Smooth muscle cell (in vitro differentiated cells): Measurements from ENCODE around the gene SCNN1A. TPM values are rescaled to one million over a fixed set of nuclear protein-coding genes. Genes with fewer than 3 reads are reported as not detected.

Experiments
- DNase-seq: peaks from one replicate; lab custom pipeline; 2025; ENCODE audit not compliant: unreplicated experiment; lab: John Stamatoyannopoulos, UW
- H2AFZ ChIP-seq: fragments of 200-600 bp; sonication (generic); 2 replicates; pipeline ENCODE4 v1.6.0; 2016; ENCODE audit warnings: antibody characterized with exemption, low read depth, mild to moderate bottlenecking
- H3F3A ChIP-seq: fragments of 200-600 bp; sonication (generic); 2 replicates; pipeline ENCODE4 v1.6.0; 2017; ENCODE audit warnings: antibody characterized with exemption, low read depth
- H3K27ac ChIP-seq: fragments of 200-600 bp; sonication (generic); 2 replicates; pipeline ENCODE4 v1.5.1; 2016; ENCODE audit warnings: low read depth, mild to moderate bottlenecking
- H3K27me3 ChIP-seq: fragments of 200-600 bp; sonication (generic); 2 replicates; pipeline ENCODE4 v1.6.1; 2016; ENCODE audit warnings: low read depth, mild to moderate bottlenecking
- H3K36me3 ChIP-seq: fragments of 200-600 bp; sonication (generic); 2 replicates; pipeline ENCODE4 v1.5.1; 2016; ENCODE audit warnings: low read depth
- H3K4me1 ChIP-seq: fragments of 200-600 bp; sonication (generic); 2 replicates; pipeline ENCODE4 v1.5.1; 2016; ENCODE audit warnings: low read depth
- H3K4me2 ChIP-seq: fragments of 200-600 bp; sonication (generic); 2 replicates; pipeline ENCODE4 v1.6.0; 2016; ENCODE audit warnings: mild to moderate bottlenecking
- H3K4me3 ChIP-seq: fragments of 200-600 bp; sonication (generic); 2 replicates; pipeline ENCODE4 v1.5.1; 2016; ENCODE audit warnings: mild to moderate bottlenecking
- H3K79me2 ChIP-seq: fragments of 200-600 bp; sonication (generic); 2 replicates; pipeline ENCODE4 v1.6.0; 2016; ENCODE audit warnings: low read depth, mild to moderate bottlenecking
- H3K9ac ChIP-seq: fragments of 200-600 bp; sonication (generic); 2 replicates; pipeline ENCODE4 v1.6.0; 2016; ENCODE audit warnings: low read depth
- H3K9me3 ChIP-seq: fragments of 200-600 bp; sonication (generic); replicated peaks from 2 replicates; pipeline ENCODE4 v1.5.1; 2016; ENCODE audit warnings: low read depth
- H4K20me1 ChIP-seq: fragments of 200-600 bp; sonication (generic); 2 replicates; pipeline ENCODE4 v1.6.0; 2016; ENCODE audit warnings: low read depth
- WGBS: methylation state at CpG from one replicate; pipeline ENCODE4 v1.1.7; 2016; ENCODE audit warnings: low lambda C conversion rate; 5-methylcytosine and 5-hydroxymethylcytosine counted together
- polyA plus RNA-seq: library from polyadenylated mRNA; unstranded; fragments of >200 nt; fragmentation: Nextera tagmentation; extraction: Ambion mirVana; gene quantifications from 2 replicates; pipeline ENCODE4 v1.2.1, GENCODE V29; 2016
- total RNA-seq: library from RNA; depleted of rRNA; stranded (reverse); fragments of >200 nt; gene quantifications from 2 replicates; pipeline ENCODE4 v1.2.3, GENCODE V29; 2014
- TF ChIP-seq, protein P1 (sequence below): fragments of 200-600 bp; sonication (generic); IDR thresholded peaks from 2 replicates; pipeline ENCODE4 v1.5.1; 2017; ENCODE audit warnings: borderline replicate concordance, mild to moderate bottlenecking, antibody characterized with exemption; ENCODE audit not compliant: insufficient read depth, poor library complexity, severe bottlenecking

The SCNN1A gene
- total and polyA plus RNA-seq, 2 experiments from 2014 or later, result 0.57 to 1.3 TPM

DNA sequence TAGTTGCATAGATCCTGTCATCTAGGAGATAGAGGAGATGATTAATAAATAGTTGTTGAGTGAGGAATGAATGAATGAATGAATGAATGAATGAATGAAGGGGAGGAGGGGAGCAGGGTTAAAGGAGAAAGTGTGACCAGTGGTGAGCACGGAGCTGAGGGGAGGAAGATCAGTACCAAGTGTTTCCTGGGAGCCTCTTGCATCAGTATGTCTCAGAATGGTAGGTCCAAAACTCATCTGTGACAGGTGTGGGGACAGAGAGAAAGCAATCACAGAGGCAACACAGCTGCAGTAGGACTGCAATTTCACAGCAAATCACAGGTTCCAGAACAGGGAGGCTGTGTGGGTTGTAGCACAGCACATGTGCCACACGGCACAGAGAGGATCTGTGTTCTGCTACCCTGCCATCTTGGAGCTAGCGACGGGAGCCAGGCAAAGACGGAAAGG lies 19.0 kb downstream of the SCNN1A start:
- no peak overlapping the region for H3K27ac ChIP-seq
- no peak overlapping the region for H2AFZ ChIP-seq
- H4K20me1 ChIP-seq, result no peaks in the 10 kb centered on the region
- H3K4me3 ChIP-seq, result no peak overlapping the region
- WGBS, result 90% methylated on average over 5 of the region's 5 CpGs
- DNase-seq, result no peak
- H3K27me3 ChIP-seq, result no peaks in the 10 kb centered on the region
- TF ChIP-seq, protein P1, sequence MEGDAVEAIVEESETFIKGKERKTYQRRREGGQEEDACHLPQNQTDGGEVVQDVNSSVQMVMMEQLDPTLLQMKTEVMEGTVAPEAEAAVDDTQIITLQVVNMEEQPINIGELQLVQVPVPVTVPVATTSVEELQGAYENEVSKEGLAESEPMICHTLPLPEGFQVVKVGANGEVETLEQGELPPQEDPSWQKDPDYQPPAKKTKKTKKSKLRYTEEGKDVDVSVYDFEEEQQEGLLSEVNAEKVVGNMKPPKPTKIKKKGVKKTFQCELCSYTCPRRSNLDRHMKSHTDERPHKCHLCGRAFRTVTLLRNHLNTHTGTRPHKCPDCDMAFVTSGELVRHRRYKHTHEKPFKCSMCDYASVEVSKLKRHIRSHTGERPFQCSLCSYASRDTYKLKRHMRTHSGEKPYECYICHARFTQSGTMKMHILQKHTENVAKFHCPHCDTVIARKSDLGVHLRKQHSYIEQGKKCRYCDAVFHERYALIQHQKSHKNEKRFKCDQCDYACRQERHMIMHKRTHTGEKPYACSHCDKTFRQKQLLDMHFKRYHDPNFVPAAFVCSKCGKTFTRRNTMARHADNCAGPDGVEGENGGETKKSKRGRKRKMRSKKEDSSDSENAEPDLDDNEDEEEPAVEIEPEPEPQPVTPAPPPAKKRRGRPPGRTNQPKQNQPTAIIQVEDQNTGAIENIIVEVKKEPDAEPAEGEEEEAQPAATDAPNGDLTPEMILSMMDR, result no peak
- no peaks in the 10 kb centered on the region for H3K4me1 ChIP-seq
- H3K9ac ChIP-seq, result no peak overlapping the region
- no peaks in the 10 kb centered on the region for H3K36me3 ChIP-seq
- no peaks in the 10 kb centered on the region for H3K79me2 ChIP-seq
- H3K9me3 ChIP-seq, result no peaks in the 10 kb centered on the region
- no peak overlapping the region for H3K4me2 ChIP-seq
- H3F3A ChIP-seq, result no peaks in the 10 kb centered on the region

DNA sequence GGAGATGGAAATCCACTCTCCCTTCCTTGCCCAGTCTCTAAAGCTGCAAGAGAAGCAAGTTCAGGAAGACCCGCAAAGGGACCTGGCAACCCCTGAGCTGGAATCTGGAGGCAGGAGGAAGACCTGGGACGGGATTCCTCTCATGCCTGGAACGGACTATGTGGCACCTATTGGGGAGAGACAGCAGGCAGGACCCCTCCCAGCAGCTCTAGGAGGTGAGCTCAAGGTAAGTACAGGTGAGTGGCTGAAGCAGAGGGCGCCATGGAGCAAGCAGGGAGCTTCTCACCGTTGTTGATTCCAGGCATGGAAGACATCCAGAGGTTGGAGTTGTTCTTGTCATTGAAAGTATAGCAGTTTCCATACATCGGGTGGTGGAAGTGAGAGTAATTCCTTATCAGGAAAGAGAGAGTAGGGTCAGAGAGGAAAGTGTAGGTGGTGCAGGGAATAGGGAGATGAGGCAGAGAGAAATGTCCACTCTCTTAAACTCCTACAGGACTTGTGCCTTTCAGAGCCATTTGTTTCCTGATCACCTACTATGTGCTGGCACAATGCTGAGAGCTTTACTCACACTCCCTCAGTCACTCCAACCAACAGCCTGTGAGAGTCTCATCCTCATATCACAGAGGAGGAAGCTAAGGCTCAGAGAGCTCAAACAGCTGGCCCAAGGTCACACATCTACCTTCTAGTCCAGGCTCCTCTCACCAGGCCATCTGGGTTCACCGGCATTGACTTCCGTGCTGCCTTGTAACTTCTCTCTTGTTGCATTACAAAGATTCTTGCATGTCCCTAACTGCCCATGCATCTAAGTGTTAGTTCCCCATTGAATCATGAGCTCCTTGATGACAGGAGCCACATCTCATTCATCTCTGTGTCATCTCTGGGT lies 19.6 kb downstream of the SCNN1A start:
- no peak overlapping the region for H3K4me3 ChIP-seq
- no peaks in the 10 kb centered on the region for H3K9me3 ChIP-seq
- whole genome bisulfite sequencing, result 77% methylated on average over 8 of the region's 8 CpGs
- H3K79me2 ChIP-seq, result no peaks in the 10 kb centered on the region
- H3K4me2 ChIP-seq, result no peak overlapping the region
- DNase-seq, result no peak
- no peak overlapping the region for H2AFZ ChIP-seq
- H3K9ac ChIP-seq, result no peak overlapping the region
- H3K27ac ChIP-seq, result no peak overlapping the region
- H3K27me3 ChIP-seq, result no peaks in the 10 kb centered on the region
- TF ChIP-seq, protein P1, result no peak
- no peaks in the 10 kb centered on the region for H3K4me1 ChIP-seq
- H3F3A ChIP-seq, result no peaks in the 10 kb centered on the region
- no peaks in the 10 kb centered on the region for H4K20me1 ChIP-seq
- H3K36me3 ChIP-seq, result no peaks in the 10 kb centered on the region

DNA sequence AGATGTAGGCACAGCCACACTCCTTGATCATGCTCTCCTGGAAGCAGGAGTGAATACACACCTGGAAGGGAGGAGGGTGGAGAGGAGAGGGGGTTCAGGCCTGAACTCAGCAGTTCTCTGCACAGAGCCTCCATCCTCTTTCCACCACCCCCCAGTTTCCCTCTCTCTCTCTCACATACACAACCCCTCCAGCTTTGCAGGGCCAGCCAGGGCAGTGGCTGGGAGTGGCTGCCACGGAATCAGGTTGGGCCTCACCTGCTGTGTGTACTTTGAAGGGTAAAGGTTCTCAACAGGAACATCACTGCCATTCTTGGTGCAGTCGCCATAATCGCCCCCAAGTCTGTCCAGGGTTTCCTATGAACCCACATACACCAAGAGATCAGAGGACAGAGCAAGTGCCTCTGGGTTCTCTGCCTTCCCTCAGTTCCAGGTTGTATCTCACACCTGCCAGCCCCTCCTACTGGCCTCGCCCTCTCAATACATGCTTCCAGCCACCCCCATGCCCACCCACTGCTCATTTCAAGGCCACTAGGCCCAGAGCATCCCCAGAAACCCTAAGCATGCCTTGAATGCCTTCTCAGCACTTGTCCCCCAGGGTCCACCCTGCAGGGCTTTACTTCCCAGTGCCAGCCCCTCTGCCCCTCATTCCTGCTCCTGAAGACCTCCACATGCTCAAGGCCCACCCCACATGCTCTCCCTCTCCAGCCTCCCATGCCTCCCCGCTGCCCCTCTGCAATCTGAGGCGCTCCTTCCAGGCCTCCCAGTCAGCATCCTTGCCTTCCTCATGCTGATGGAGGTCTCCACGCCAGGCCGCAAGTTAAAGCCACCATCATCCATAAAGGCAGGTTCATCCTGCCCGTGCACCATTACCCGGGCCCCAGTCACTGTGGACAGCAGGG lies 20.6 kb downstream of the SCNN1A start:
- no peaks in the 10 kb centered on the region for H3K9me3 ChIP-seq
- no peaks in the 10 kb centered on the region for H3K36me3 ChIP-seq
- H3K4me2 ChIP-seq, result no peak overlapping the region
- H3K79me2 ChIP-seq, result no peaks in the 10 kb centered on the region
- no peak overlapping the region for H3K27ac ChIP-seq
- WGBS, result 95% methylated on average over 10 of the region's 10 CpGs
- no peak for DNase-seq
- no peaks in the 10 kb centered on the region for H4K20me1 ChIP-seq
- H3K9ac ChIP-seq, result no peak overlapping the region
- no peak overlapping the region for H3K4me3 ChIP-seq
- TF ChIP-seq, protein P1, result no peak
- H2AFZ ChIP-seq, result no peak overlapping the region
- no peaks in the 10 kb centered on the region for H3K4me1 ChIP-seq
- no peaks in the 10 kb centered on the region for H3F3A ChIP-seq
- H3K27me3 ChIP-seq, result no peaks in the 10 kb centered on the region
